ENCODE data around the gene KDM5A.

DNA sequence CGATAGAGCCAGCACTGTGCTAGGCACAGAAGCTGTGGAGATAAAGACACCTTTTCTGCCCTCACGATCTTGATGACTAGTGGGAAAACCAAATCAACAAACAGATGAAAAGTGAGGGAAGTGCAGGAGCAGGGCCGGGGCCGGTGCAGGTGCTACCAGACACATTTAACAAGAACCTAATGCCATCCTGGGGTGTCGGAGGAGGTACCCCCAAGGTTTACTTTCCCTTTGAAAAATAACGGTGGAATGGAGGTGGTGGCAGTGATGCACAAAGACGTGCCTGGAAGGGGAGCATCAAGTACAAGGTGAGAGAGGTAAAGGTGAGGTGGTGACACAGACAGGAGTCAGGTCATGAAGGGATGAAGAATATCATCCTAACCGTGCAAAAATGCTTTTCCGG lies 148.6 kb downstream of the KDM5A start:
- TF ChIP-seq, protein P1, sequence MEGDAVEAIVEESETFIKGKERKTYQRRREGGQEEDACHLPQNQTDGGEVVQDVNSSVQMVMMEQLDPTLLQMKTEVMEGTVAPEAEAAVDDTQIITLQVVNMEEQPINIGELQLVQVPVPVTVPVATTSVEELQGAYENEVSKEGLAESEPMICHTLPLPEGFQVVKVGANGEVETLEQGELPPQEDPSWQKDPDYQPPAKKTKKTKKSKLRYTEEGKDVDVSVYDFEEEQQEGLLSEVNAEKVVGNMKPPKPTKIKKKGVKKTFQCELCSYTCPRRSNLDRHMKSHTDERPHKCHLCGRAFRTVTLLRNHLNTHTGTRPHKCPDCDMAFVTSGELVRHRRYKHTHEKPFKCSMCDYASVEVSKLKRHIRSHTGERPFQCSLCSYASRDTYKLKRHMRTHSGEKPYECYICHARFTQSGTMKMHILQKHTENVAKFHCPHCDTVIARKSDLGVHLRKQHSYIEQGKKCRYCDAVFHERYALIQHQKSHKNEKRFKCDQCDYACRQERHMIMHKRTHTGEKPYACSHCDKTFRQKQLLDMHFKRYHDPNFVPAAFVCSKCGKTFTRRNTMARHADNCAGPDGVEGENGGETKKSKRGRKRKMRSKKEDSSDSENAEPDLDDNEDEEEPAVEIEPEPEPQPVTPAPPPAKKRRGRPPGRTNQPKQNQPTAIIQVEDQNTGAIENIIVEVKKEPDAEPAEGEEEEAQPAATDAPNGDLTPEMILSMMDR (conservative IDR thresholded peaks at IDR 0.05; ENCODE audit: low read depth in 2 of 2) = no peak
- TF ChIP-seq STAT1 (IDR thresholded peaks at IDR 0.05; ENCODE audit: unreplicated experiment) (no peak), ZNF331 (CRISPR knock-in tag; IDR thresholded peaks at IDR 0.05; ENCODE audit: low read depth) (no peak), NANOG (IDR thresholded peaks at IDR 0.05; ENCODE audit: borderline replicate concordance) (no peak), EZH2 (IDR thresholded peaks at IDR 0.05; ENCODE audit: low read depth, unreplicated experiment) (no peak), POLR2AphosphoS5 (IDR thresholded peaks at IDR 0.05; ENCODE audit: low read depth) (no peak), CREB1 (CRISPR knock-in tag; IDR thresholded peaks at IDR 0.05; ENCODE audit: low read depth) (no peak), ZNF114 (CRISPR knock-in tag; IDR thresholded peaks at IDR 0.05) (no peak)
- TF ChIP-seq, protein P2, sequence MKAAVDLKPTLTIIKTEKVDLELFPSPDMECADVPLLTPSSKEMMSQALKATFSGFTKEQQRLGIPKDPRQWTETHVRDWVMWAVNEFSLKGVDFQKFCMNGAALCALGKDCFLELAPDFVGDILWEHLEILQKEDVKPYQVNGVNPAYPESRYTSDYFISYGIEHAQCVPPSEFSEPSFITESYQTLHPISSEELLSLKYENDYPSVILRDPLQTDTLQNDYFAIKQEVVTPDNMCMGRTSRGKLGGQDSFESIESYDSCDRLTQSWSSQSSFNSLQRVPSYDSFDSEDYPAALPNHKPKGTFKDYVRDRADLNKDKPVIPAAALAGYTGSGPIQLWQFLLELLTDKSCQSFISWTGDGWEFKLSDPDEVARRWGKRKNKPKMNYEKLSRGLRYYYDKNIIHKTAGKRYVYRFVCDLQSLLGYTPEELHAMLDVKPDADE (IDR thresholded peaks at IDR 0.05) = no peak
- TF ChIP-seq, protein P3, sequence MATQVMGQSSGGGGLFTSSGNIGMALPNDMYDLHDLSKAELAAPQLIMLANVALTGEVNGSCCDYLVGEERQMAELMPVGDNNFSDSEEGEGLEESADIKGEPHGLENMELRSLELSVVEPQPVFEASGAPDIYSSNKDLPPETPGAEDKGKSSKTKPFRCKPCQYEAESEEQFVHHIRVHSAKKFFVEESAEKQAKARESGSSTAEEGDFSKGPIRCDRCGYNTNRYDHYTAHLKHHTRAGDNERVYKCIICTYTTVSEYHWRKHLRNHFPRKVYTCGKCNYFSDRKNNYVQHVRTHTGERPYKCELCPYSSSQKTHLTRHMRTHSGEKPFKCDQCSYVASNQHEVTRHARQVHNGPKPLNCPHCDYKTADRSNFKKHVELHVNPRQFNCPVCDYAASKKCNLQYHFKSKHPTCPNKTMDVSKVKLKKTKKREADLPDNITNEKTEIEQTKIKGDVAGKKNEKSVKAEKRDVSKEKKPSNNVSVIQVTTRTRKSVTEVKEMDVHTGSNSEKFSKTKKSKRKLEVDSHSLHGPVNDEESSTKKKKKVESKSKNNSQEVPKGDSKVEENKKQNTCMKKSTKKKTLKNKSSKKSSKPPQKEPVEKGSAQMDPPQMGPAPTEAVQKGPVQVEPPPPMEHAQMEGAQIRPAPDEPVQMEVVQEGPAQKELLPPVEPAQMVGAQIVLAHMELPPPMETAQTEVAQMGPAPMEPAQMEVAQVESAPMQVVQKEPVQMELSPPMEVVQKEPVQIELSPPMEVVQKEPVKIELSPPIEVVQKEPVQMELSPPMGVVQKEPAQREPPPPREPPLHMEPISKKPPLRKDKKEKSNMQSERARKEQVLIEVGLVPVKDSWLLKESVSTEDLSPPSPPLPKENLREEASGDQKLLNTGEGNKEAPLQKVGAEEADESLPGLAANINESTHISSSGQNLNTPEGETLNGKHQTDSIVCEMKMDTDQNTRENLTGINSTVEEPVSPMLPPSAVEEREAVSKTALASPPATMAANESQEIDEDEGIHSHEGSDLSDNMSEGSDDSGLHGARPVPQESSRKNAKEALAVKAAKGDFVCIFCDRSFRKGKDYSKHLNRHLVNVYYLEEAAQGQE (IDR thresholded peaks at IDR 0.05; ENCODE audit: unreplicated experiment) = no peak
